ENCODE results near the gene TNS3.
A peak's percentile ranks its signal among the peaks of the same experiment; 100 is the strongest.
"Not testable (repeated sequence)": the region's sequence is repeated elsewhere in the genome, so short reads cannot be mapped to it uniquely, and the experiment has no call there.

TNS3 gene

GRCh38 chr7:47586925-47587324 lies 5.0 kb upstream of the TNS3 start:
- TF ChIP-seq, protein P1, sequence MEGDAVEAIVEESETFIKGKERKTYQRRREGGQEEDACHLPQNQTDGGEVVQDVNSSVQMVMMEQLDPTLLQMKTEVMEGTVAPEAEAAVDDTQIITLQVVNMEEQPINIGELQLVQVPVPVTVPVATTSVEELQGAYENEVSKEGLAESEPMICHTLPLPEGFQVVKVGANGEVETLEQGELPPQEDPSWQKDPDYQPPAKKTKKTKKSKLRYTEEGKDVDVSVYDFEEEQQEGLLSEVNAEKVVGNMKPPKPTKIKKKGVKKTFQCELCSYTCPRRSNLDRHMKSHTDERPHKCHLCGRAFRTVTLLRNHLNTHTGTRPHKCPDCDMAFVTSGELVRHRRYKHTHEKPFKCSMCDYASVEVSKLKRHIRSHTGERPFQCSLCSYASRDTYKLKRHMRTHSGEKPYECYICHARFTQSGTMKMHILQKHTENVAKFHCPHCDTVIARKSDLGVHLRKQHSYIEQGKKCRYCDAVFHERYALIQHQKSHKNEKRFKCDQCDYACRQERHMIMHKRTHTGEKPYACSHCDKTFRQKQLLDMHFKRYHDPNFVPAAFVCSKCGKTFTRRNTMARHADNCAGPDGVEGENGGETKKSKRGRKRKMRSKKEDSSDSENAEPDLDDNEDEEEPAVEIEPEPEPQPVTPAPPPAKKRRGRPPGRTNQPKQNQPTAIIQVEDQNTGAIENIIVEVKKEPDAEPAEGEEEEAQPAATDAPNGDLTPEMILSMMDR (IDR thresholded peaks at IDR 0.05; ENCODE audit: control insufficient read depth, insufficient read depth, low read depth, low read length, missing control alignments) = no peak
- H3K4me3 ChIP-seq (ENCODE audit: control insufficient read depth, low read depth, low read length) = no peak overlapping the region
- no peak for DNase-seq (ENCODE audit: low read depth)

GRCh38 chr7:47586161-47586670 lies 4.3 kb upstream of the TNS3 start:
- H3K4me3 ChIP-seq (ENCODE audit: control insufficient read depth, low read depth, low read length); DNase-seq (ENCODE audit: low read depth): not testable (repeated sequence)

DNA sequence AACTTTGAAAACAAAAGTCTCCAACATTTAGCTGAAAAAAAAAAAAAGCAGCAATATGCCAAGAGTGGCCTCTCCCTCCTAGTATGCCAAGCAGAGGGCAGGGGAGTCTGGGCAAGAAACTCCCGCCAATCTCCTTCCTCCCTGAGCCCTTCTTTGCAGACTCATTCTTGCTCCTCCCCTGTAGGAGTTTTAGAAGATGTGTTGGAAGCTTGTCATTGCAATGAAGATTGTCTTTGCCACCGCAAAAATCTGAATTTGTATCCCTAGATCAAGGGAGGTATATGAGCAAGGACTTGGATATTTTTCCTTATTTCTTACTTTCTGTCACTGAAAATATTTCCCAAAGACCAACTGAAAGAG lies 2.6 kb upstream of the TNS3 start:
- TF ChIP-seq, protein P1 (IDR thresholded peaks at IDR 0.05; ENCODE audit: control insufficient read depth, insufficient read depth, low read depth, low read length, missing control alignments) = no peak
- no peak overlapping the region for H3K4me3 ChIP-seq (ENCODE audit: control insufficient read depth, low read depth, low read length)
- DNase-seq (ENCODE audit: low read depth) = no peak

GRCh38 chr7:47583739-47584535 lies 2.0 kb upstream of the TNS3 start:
- TF ChIP-seq, protein P1 (IDR thresholded peaks at IDR 0.05; ENCODE audit: control insufficient read depth, insufficient read depth, low read depth, low read length, missing control alignments) = no peak
- DNase-seq (ENCODE audit: low read depth) = no peak
- no peak overlapping the region for H3K4me3 ChIP-seq (ENCODE audit: control insufficient read depth, low read depth, low read length)

- TF ChIP-seq, protein P1 (IDR thresholded peaks at IDR 0.05; ENCODE audit: control insufficient read depth, insufficient read depth, low read depth, low read length, missing control alignments) = no peak
- DNase-seq (ENCODE audit: low read depth) = no peak
- no peak overlapping the region for H3K4me3 ChIP-seq (ENCODE audit: control insufficient read depth, low read depth, low read length)
These were observed 1.1 kb upstream of the TNS3 start for GRCh38 chr7:47582764-47583738.

DNA sequence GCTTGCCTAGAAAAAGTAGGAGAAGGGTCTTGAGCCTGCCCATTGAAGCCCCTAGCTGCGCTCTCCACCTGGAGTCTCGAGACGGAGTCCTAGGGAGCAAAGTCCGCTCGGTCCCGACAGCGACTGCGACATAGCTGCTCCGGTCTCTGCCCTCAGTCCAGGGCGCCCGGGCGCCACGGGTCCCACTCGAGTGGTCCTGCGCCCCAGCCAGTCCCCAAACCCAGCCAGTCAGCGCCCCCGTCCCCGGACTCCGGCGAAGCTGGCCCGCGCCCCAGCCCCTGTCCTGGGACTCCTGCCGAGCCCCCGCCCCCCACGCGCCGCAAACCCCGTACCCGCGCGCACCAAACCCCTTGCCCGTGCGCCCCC lies 490 bp downstream of the TNS3 start:
- no peak for DNase-seq (ENCODE audit: low read depth)
- TF ChIP-seq, protein P1 (IDR thresholded peaks at IDR 0.05; ENCODE audit: control insufficient read depth, insufficient read depth, low read depth, low read length, missing control alignments) = no peak
- H3K4me3 ChIP-seq (ENCODE audit: control insufficient read depth, low read depth, low read length) = peak overlapping the region; percentile 82
